ENCODE results near the gene TEX26.

DNA sequence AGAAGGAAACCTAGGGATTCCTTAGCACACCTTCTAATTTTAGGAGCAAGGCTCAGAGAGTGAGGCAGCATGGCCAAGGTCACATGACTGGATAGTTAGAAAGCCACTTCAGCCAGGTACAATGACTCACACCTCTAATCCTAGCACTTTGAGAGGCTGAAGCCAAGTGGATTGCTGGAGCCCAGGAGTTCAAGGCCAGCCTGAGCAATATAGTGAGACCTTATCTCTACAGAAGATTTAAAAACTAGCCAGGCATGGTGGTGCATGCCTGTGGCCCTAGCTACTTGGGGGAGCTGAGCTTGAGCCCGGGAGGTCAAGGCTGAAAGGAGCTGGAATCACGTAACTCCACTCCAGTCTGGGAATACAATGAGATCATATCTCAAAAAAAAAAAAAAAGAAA is 69.2 kb downstream of the TEX26 start:
- TF ChIP-seq MEF2A (IDR thresholded peaks at IDR 0.05; ENCODE audit: control insufficient read depth, low read depth, low read length) (no peak), TAF1 (IDR thresholded peaks at IDR 0.05; ENCODE audit: control insufficient read depth, extremely low read depth, insufficient read depth, low read length, severe bottlenecking) (no peak), FOSL1 (tag; conservative IDR thresholded peaks at IDR 0.05) (no peak)
- TF ChIP-seq, protein P1, sequence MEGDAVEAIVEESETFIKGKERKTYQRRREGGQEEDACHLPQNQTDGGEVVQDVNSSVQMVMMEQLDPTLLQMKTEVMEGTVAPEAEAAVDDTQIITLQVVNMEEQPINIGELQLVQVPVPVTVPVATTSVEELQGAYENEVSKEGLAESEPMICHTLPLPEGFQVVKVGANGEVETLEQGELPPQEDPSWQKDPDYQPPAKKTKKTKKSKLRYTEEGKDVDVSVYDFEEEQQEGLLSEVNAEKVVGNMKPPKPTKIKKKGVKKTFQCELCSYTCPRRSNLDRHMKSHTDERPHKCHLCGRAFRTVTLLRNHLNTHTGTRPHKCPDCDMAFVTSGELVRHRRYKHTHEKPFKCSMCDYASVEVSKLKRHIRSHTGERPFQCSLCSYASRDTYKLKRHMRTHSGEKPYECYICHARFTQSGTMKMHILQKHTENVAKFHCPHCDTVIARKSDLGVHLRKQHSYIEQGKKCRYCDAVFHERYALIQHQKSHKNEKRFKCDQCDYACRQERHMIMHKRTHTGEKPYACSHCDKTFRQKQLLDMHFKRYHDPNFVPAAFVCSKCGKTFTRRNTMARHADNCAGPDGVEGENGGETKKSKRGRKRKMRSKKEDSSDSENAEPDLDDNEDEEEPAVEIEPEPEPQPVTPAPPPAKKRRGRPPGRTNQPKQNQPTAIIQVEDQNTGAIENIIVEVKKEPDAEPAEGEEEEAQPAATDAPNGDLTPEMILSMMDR (IDR thresholded peaks at IDR 0.05 in 2 of 3, conservative IDR thresholded peaks at IDR 0.05 in 1 of 3; ENCODE audit: insufficient read depth in 2 of 3, low read depth in 1 of 3, low read length in 3 of 3), result no peak

All from K562 (cell line).